ENCODE data around the gene KRTAP12-3.

DNA sequence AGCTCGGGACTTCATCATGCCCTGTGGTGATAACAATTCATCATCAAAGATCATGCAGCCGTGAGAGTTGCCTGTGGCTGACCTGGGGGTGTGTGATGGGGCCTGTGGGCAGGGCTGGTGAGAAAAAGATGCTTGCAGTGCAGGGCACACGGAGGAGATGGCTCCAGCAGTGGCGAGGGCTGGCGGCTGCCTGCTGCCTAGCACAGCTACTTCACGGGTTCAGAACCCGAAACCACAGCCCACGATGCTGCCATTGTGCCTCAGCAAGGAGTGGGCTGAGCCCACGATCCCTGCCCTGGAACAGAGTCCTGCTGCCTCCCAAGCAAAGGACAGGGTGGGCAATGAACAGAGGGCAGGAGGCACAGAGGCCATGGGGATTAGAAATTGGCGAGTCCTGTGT lies 31.5 kb upstream of the KRTAP12-3 start:
- TF ChIP-seq POLR2A (IDR thresholded peaks at IDR 0.05) (no peak), CTCF (IDR thresholded peaks at IDR 0.05) (no peak)

All from breast epithelium (tissue), 3 donors.